Mucosa of gallbladder (tissue), 1 donor: Measurements from ENCODE around the gene TMEM254. TPM values are rescaled to one million over a fixed set of nuclear protein-coding genes. Genes with fewer than 3 reads are reported as not detected.
"Not testable (repeated sequence)": the region's sequence is repeated elsewhere in the genome, so short reads cannot be mapped to it uniquely, and the experiment has no call there.

ENCODE experiments used
- DNase-seq: peaks from one replicate; pipeline ENCODE4 v3.0.0-alpha.2; 2020; ENCODE audit warnings: low spot score
- total RNA-seq: library from RNA; stranded (reverse); gene quantifications from one replicate; pipeline ENCODE4 v1.2.1, GENCODE V29; 2021
- donor health status: DM: no; HTN: no; CAD: no.

The TMEM254 gene
- total RNA-seq, 1 donor from 2014 or later, result 37.7 TPM

- no peak for DNase-seq
Observed at GRCh38 chr10:80133206-80133605, 54.7 kb downstream of the TMEM254 start.

GRCh38 chr10:80133687-80134086 is 55.2 kb downstream of the TMEM254 start:
- DNase-seq, result not testable (repeated sequence)

DNA sequence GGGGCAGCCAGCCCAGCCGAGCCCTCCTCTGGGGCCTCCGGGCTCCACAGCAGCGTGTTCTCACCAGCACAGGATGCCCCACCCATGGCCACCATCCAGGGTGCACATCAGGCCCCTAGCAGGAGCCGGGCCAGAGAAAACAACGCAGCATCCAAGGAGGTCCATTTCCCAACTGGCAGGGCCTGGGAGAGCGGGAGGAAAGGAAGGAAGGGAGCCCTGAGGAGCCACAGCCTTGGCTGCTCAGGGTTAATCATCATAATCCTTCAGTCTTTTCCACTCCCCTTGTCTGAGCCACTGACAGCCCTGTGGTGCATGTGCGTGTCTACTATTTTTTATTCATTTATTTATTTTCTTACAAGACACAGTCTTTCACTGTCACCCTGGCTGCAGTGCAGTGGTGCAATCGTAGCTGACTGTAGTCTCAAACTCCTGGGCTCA is 57.7 kb downstream of the TMEM254 start:
- no peak for DNase-seq

DNA sequence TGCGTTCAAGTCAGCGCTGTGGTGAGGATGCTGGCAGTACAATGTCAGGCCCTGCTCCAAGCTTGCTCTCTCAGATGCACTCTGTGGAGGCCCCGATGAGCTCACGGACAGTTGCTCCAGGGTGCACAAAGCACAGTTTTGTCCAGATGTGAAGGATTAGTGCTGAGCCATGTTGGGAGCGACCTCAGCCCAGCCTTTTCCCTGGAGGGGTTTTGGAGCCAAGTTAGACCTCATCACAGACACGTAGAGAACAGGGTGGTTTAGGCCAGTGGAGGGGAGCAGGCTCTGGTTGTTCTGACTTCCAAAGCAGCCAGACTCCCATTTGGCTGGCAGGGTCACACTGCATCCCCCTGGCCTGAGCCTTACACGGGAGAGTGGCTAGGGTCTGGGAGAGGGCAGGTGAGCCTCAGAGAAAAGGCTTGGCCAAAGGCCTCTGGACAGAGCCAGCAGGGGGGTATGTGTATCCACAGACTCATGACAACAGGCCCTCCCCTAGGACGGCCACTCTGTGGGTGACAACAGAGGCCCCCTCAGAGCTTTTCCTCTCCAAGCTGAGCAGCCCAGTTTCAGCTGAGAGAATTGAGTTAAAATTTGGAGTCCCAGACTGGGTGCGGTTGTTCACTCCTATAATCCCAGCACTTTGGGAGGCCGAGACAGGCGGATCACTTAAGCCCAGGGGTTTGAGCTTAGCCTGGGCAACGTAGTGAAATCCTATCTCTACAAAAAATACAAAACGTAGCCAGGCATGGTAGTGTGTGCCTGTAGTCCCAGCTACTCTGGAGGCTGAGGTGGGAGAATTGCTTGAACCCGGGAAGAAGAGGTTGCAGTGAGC is 58.8 kb downstream of the TMEM254 start:
- no peak for DNase-seq

- DNase-seq, result no peak
Observed at GRCh38 chr10:80137920-80138319, 59.5 kb downstream of the TMEM254 start.

GRCh38 chr10:80139265-80139664 is 60.8 kb downstream of the TMEM254 start:
- no peak for DNase-seq

- DNase-seq, result no peak
Observed at GRCh38 chr10:80140251-80140650, 61.8 kb downstream of the TMEM254 start.

DNA sequence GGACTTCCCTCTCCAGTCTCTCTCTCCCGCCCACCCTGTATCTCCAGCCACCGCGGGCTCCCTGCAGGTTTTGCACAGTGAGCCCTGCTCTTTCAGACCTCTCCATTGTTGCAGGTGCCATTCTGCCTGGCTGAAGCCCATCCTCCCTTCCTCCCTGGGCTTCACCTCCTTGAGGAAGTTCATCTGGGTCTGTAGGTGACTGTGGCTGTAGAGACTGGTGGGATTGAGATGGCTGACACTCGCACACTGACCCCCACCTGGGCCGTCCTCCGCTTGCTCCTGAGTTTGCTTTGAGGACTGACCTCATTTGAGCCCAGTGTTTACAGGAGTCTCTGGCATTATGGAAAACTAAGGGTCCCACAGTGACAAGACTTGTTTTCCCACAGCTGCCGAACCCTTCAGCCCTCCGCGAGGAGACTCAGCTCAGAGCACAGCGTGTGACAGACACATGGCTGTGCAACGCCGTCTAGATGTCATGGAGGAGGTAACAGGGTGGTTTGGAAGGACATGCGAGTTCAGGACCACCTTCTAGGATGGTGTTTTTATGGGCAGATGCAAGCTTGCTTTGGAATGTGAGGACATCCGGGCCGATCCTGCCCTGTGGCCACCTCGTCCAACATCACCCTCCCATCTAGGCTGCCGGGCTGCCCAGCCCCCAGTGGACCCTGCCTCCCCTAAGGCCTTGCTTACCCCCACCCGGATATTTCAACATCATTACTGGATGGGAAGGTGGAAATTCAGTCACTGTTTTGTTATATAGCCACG is 63.4 kb downstream of the TMEM254 start:
- no peak for DNase-seq

Other genes starting within 250 kb of the TMEM254 start
- gene SFTPD, start 129.6 kb upstream of the TMEM254 start, total RNA-seq, result 0.52 TPM
- gene PLAC9, start 54.1 kb downstream of the TMEM254 start, total RNA-seq, result 8.5 TPM
- gene ANXA11, start 126.9 kb downstream of the TMEM254 start, total RNA-seq, result 247 TPM
- gene MAT1A, start 211.0 kb downstream of the TMEM254 start, total RNA-seq, result 0.98 TPM